Type B pancreatic cell (in vitro differentiated cells): ENCODE data around the gene TCHP. TPM values are rescaled to one million over a fixed set of nuclear protein-coding genes. Genes with fewer than 3 reads are reported as not detected.

Source experiments
- DNase-seq: peaks from one replicate; pipeline ENCODE4 v3.0.0; 2021; ENCODE audit warnings: mixed read lengths; ENCODE audit not compliant: unreplicated experiment; ENCODE audit errors: extremely low spot score
- H3K27ac Mint-ChIP-seq: 2 replicates; pipeline ENCODE4 v1.8.0; 2021; ENCODE audit warnings: mild to moderate bottlenecking, mixed read lengths
- H3K27me3 Mint-ChIP-seq: 2 replicates; pipeline ENCODE4 v1.8.0; 2021; ENCODE audit warnings: mixed read lengths
- H3K36me3 Mint-ChIP-seq: 2 replicates; pipeline ENCODE4 v1.8.0; 2021; ENCODE audit warnings: mixed read lengths
- H3K4me1 Mint-ChIP-seq: one replicate; pipeline ENCODE4 v1.8.0; 2021; ENCODE audit warnings: mixed read lengths; ENCODE audit not compliant: unreplicated experiment
- H3K4me3 Mint-ChIP-seq: 2 replicates; pipeline ENCODE4 v1.8.0; 2021; ENCODE audit warnings: mild to moderate bottlenecking, mixed read lengths
- H3K9me3 Mint-ChIP-seq: 2 replicates; pipeline ENCODE4 v1.8.0; 2021; ENCODE audit warnings: mixed read lengths
- CTCF ChIP-seq: fragments of 200-600 bp; sonication (generic); conservative IDR thresholded peaks from 2 replicates; pipeline ENCODE4 v1.5.0; 2021; ENCODE audit warnings: antibody characterized with exemption, mild to moderate bottlenecking
- total RNA-seq: library from RNA; stranded (reverse); gene quantifications from 2 replicates; pipeline ENCODE4 v1.2.1, GENCODE V29; 2021; ENCODE audit warnings: low replicate concordance

The TCHP gene
- total RNA-seq, 1 donor from 2014 or later = 21.6 TPM

DNA sequence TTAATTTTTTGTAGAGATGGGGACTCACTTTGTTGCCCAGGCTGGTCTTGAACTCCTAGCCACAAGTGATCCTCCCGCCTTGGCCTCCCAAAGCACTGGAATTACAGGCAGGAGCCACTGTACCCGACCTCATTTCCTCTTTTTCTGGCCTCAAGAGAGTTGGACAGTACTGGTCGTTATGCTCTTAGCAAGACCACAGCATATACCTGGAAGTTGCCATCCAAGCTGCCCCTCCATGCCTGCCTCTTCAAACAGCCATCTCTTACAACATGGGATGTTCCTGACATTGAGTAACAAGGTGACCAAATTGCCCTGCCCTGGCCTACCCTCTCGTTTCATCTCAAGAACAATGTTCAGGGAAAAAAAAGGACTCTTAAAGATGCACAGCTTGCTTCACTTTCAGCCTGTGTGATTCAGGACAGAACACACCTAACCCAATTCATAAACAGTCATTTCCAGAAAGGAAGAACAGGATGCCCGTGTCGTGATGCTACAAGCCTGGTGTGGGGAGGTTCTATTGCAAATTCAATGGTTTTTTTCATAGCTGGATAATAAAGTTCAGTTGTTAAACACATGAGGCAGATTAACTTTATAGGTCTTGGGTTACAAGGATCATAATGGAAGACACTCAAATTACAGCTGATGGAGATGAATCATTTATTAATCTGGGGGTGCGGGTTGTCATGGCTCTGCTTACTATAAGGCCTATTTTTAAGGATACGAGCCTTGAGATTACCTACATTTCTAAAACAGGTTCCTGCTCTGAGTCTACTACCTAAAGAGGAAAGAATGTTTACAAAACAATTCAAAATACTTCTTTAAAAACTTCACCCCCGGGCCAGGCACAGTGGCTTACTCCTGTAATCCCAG is 31.7 kb upstream of the TCHP start:
- peak overlapping the region; percentile 47 for H3K27ac Mint-ChIP-seq
- no peaks in the 10 kb centered on the region for H3K27me3 Mint-ChIP-seq
- peaks cover 9% of the 10 kb centered on the region for H3K36me3 Mint-ChIP-seq
- TF ChIP-seq CTCF = no peak
- DNase-seq = no peak
- no peaks in the 10 kb centered on the region for H3K9me3 Mint-ChIP-seq
- H3K4me3 Mint-ChIP-seq = peak overlapping the region; percentile 18
- peaks cover 40% of the 10 kb centered on the region for H3K4me1 Mint-ChIP-seq

DNA sequence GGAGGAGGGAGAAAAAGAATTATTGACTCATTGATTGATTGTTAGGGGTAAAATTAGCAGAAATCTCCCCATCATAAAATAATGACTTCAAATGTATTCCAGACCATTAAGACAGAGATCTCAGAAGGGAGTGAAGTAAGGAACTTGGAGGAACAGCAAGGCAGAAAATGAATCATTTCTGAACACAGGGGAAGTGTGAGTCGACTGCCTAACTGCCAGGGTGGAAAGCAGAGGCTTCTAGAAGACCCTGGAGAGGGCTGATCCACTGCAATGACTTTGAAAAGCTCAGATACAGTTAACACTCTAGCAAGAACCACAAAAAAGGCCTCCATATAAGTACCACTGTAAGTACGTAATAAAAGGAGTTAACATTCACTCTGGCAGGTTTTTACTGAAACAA is 29.4 kb upstream of the TCHP start:
- Mint-ChIP-seq H3K27ac (peak overlapping the region; percentile 54), H3K4me3 (no peak overlapping the region), H3K9me3 (no peaks in the 10 kb centered on the region), H3K27me3 (no peaks in the 10 kb centered on the region), H3K36me3 (peaks cover 9% of the 10 kb centered on the region), H3K4me1 (peaks cover 32% of the 10 kb centered on the region)
- no peak for TF ChIP-seq CTCF
- no peak for DNase-seq

- peak overlapping the region; percentile 40 for H3K4me3 Mint-ChIP-seq
- DNase-seq = no peak
- TF ChIP-seq CTCF = no peak
- peak overlapping the region; percentile 79 for H3K27ac Mint-ChIP-seq
- peaks cover 9% of the 10 kb centered on the region for H3K36me3 Mint-ChIP-seq
- no peaks in the 10 kb centered on the region for H3K9me3 Mint-ChIP-seq
- no peaks in the 10 kb centered on the region for H3K27me3 Mint-ChIP-seq
- H3K4me1 Mint-ChIP-seq = peaks cover 34% of the 10 kb centered on the region
These were observed 28.3 kb upstream of the TCHP start for GRCh38 chr12:109871668-109872314.

DNA sequence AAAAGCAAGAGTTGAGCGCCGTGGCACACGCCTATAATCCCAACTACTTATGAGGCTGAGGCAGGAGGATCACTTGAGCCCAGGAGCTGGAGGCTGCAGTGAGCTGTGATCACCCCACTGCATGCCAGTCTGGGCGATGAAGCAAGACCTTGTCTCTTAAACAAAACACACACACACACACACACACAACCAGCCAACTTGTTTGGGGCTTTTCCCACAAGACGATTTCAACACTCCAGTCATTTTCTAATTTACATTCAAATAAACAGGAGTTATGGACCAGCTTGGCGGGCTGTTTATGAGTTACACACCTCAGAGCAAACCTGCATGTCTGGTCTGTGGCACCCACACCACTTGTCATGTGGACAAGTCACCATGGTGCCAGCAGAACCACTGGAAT is 26.4 kb upstream of the TCHP start:
- Mint-ChIP-seq H3K27ac (peak overlapping the region; percentile 36), H3K4me1 (peaks cover 47% of the 10 kb centered on the region), H3K9me3 (no peaks in the 10 kb centered on the region), H3K4me3 (no peak overlapping the region), H3K27me3 (no peaks in the 10 kb centered on the region), H3K36me3 (peaks cover 4% of the 10 kb centered on the region)
- no peak for TF ChIP-seq CTCF
- DNase-seq = no peak

GRCh38 chr12:109875572-109876131 is 24.4 kb upstream of the TCHP start:
- Mint-ChIP-seq H3K4me3 (peak overlapping the region; percentile 79), H3K36me3 (peaks cover 4% of the 10 kb centered on the region), H3K27ac (peak overlapping the region; percentile 96), H3K9me3 (no peaks in the 10 kb centered on the region), H3K27me3 (no peaks in the 10 kb centered on the region), H3K4me1 (peaks cover 53% of the 10 kb centered on the region)
- DNase-seq = no peak
- no peak for TF ChIP-seq CTCF
